Measurements from ENCODE around the gene GH2.

DNA sequence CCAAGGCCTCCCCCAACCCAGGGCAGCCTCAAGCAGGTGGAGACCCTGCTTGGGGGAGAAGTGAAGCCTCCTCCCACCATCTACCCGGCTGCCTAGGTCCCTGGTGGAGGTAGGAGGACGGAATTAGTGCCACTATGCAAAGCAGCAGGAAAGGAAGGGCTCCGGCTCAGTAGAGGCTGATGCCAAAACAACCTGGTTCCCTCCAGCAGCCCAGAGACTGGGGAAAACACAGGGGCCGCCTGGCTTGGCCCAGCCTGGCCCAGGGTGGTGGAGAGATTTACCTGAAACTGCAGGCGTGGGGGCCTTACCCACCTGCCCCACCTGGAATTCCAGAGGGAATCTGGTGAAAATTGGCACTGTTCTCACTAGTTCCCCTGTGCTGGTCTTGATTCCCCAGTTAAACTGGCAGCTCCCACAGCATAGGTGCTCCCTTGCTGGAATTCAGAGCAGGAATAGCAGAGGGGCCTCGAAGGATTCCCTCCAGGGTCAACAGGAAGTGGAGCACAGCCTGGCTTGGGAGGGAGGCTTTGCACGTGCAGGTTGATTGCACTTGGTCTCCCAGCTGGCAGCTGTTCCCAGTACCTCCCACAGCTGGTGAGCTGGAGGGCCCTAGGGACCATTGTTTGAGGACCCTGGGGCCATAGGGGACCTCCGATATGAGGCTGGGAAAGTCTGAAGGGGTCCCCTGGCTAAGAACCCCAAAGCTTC lies 45.9 kb upstream of the GH2 start:
- TF ChIP-seq CTCF (IDR thresholded peaks at IDR 0.05 in 4 of 5, conservative IDR thresholded peaks at IDR 0.05 in 1 of 5): no peak
- no peak for TF ChIP-seq POLR2A (IDR thresholded peaks at IDR 0.05)
